Psoas muscle (tissue), 8 donors: ENCODE data around the gene FOXN3. TPM values are rescaled to one million over a fixed set of nuclear protein-coding genes. Genes with fewer than 3 reads are reported as not detected.

ENCODE experiments used
- ATAC-seq, 4 donors: fragments of 200-7000 bp; cut with Tn5 transposase; one replicate each; pipeline ENCODE4 v1.9.1; 2020; ENCODE audit warnings: moderate library complexity in 3 of 4, mild to moderate bottlenecking in 2 of 4
- DNase-seq, 2 donors: peaks; one replicate each; pipeline ENCODE4 v3.0.0-alpha.2; 2020
- H3K27ac ChIP-seq: fragments of 200-600 bp; one replicate; pipeline ENCODE4 v1.8.0; 2022
- H3K27me3 ChIP-seq, 3 donors: fragments of 200-600 bp in 1 of 3; one replicate each; pipeline versions ENCODE4 v1.6.1 to v1.8.0; 2013 to 2022; ENCODE audit warnings: low read length in 2 of 3, mild to moderate bottlenecking in 2 of 3, moderate library complexity in 1 of 3; ENCODE audit not compliant: insufficient read depth in 3 of 3
- H3K36me3 ChIP-seq, 2 donors: fragments of 200-600 bp in 1 of 2; one replicate each; pipeline versions ENCODE4 v1.6.1 to v1.8.0; 2013 to 2022; ENCODE audit warnings: low read depth in 1 of 2, mild to moderate bottlenecking in 1 of 2, moderate library complexity in 1 of 2; ENCODE audit not compliant: insufficient read depth in 1 of 2
- H3K4me1 ChIP-seq: fragments of 200-600 bp; one replicate; pipeline ENCODE4 v1.8.0; 2022
- H3K4me3 ChIP-seq: fragments of 200-600 bp; one replicate; pipeline ENCODE4 v1.8.0; 2022; ENCODE audit warnings: mild to moderate bottlenecking
- H3K9me3 ChIP-seq: fragments of 200-600 bp; one replicate; pipeline ENCODE4 v1.8.0; 2022
- CTCF ChIP-seq: fragments of 200-600 bp; IDR thresholded peaks from one replicate; pipeline ENCODE4 v1.8.0; 2022; ENCODE audit warnings: antibody characterized with exemption
- WGBS, 3 donors: extraction: QIAGEN DNeasy Blood & Tissue Kit; methylation state at CpG; one replicate each; pipeline versions ENCODE4 v1.1.6 to v1.1.7; 2013; 5-methylcytosine and 5-hydroxymethylcytosine counted together
- intact Hi-C, 2 donors: fragments of 100-400 bp; cut with DNase I; formaldehyde crosslinking; loops; one replicate each; pipeline versions ENCODE4 v1.11.0 to v1.14.2; 2022
- polyA plus RNA-seq, 3 donors: library from polyadenylated mRNA; stranded (reverse); fragments of 200-250 nt; gene quantifications; one replicate each; pipeline ENCODE4 v1.2.3, GENCODE V29; 2013
- total RNA-seq, 4 donors: library from RNA; stranded (reverse); fragmentation: NEBNext Ultra II Directional in 2 of 4; extraction: Animal tissue kit (Norgen Biotek cat#: 25700) in 2 of 4; gene quantifications; one replicate each; pipeline versions ENCODE4 v1.2.1 to v1.2.4, GENCODE V29; 2021 to 2023
- donor health status: healthy with polysubstance abuse.
- donor health status: DM: no; HTN: no; CAD: no; lungs with moderate emphysema.
- donor health status: Bipolar disorder and iron deficiency.
- donor health status: healthy.
- donor health status: DM: yes; HTN: yes; CAD: no.
- donor health status: DM: no; HTN: no; CAD: no.
- donor health status: DM: no; HTN: no; CAD: no.
- donor health status: DM: yes; HTN: yes; CAD: no.

Gene FOXN3
- total and polyA plus RNA-seq, 7 donors, result 10.1 to 123 (median 73.6) TPM

GRCh38 chr14:89435892-89436656 is 19.0 kb upstream of the FOXN3 start:
- Histone ChIP-seq H3K27ac (peak overlapping the region; percentile 70), H3K36me3 (no peaks in the 10 kb centered on the region), H3K4me3 (no peak overlapping the region), H3K9me3 (no peaks in the 10 kb centered on the region), H3K4me1 (peaks cover 16% of the 10 kb centered on the region), H3K27me3 (no peaks in the 10 kb centered on the region)
- WGBS, 3 donors, result 74 to 87% (median 80%) methylated on average over 15 of the region's 15 CpGs
- TF ChIP-seq CTCF, result no peak
- DNase-seq, result no peak
- intact Hi-C loops, result no loop called here
- no peak for ATAC-seq

- Histone ChIP-seq H3K4me1 (peaks cover 22% of the 10 kb centered on the region), H3K36me3 (no peaks in the 10 kb centered on the region), H3K9me3 (no peaks in the 10 kb centered on the region), H3K27ac (peak overlapping the region; percentile 70), H3K4me3 (no peak overlapping the region), H3K27me3 (no peaks in the 10 kb centered on the region)
- intact Hi-C loops, result no loop called here
- DNase-seq (no peak), ATAC-seq (peak; percentile 79 to 95 (median 90))
- 40 to 78% (median 40%) methylated on average over 7 of the region's 7 CpGs for WGBS, 3 donors
- TF ChIP-seq CTCF, result no peak
These were observed 18.5 kb upstream of the FOXN3 start for GRCh38 chr14:89435492-89435891.

- H3K4me3 ChIP-seq, result no peak overlapping the region
- 83 to 92% (median 83%) methylated on average over 4 of the region's 4 CpGs for WGBS, 3 donors
- no peaks in the 10 kb centered on the region for H3K9me3 ChIP-seq
- intact Hi-C loops, result no loop called here
- TF ChIP-seq CTCF, result no peak
- H3K27ac ChIP-seq, result no peak overlapping the region
- no peaks in the 10 kb centered on the region for H3K36me3 ChIP-seq
- no peaks in the 10 kb centered on the region for H3K27me3 ChIP-seq
- DNase-seq, result no peak
- peaks cover 51% of the 10 kb centered on the region for H3K4me1 ChIP-seq
- ATAC-seq, result no peak
These were observed 15.2 kb upstream of the FOXN3 start for GRCh38 chr14:89432226-89432625.

- Histone ChIP-seq H3K27ac (peak overlapping the region; percentile 70), H3K27me3 (no peaks in the 10 kb centered on the region), H3K4me1 (peaks cover 42% of the 10 kb centered on the region), H3K4me3 (peak overlapping the region; percentile 54), H3K9me3 (no peaks in the 10 kb centered on the region), H3K36me3 (no peaks in the 10 kb centered on the region)
- no peak for DNase-seq
- no peak for ATAC-seq
- WGBS, 3 donors, result 29 to 49% (median 31%) methylated on average over 9 of the region's 9 CpGs
- no peak for TF ChIP-seq CTCF
- intact Hi-C loops, result no loop called here
These were observed 13.6 kb upstream of the FOXN3 start for GRCh38 chr14:89430391-89431236.
